CD8-positive, alpha-beta memory T cell (primary cell): Measurements from ENCODE around the gene TMEM61. TPM values are rescaled to one million over a fixed set of nuclear protein-coding genes. Genes with fewer than 3 reads are reported as not detected.

Experiments
- CTCF ChIA-PET: fragments of 350-600 bp; sonication (Branson Sonifier 250); formaldehyde crosslinking; loops from one replicate; lab custom pipeline; 2021; ENCODE audit warnings: antibody characterized with exemption; lab: Charles Lee
- POLR2A ChIA-PET: fragments of 350-600 bp; sonication (Branson Sonifier 250); formaldehyde crosslinking; loops from one replicate; lab custom pipeline; 2021; ENCODE audit warnings: antibody characterized with exemption; lab: Charles Lee
- DNase-seq, 5 donors: peaks; one replicate each; pipeline versions ENCODE4 v3.0.0 to v3.0.0-alpha.2; 2020 to 2022; ENCODE audit warnings: mixed read lengths in 1 of 5
- H3K27ac ChIP-seq: one replicate; pipeline ENCODE4 v1.7.0; 2013; ENCODE audit warnings: low read depth, mild to moderate bottlenecking, low read length, moderate library complexity
- H3K27me3 ChIP-seq: 2 replicates; pipeline ENCODE4 v1.7.0; 2013; ENCODE audit warnings: low read length, mild to moderate bottlenecking; ENCODE audit not compliant: insufficient read depth, poor library complexity, severe bottlenecking
- H3K36me3 ChIP-seq: 2 replicates; pipeline ENCODE4 v1.7.0; 2013; ENCODE audit warnings: mild to moderate bottlenecking, low read length, moderate library complexity; ENCODE audit not compliant: insufficient read depth
- H3K4me1 ChIP-seq: 2 replicates; pipeline ENCODE4 v1.7.0; 2013; ENCODE audit warnings: mild to moderate bottlenecking, low read length, moderate library complexity; ENCODE audit not compliant: insufficient read depth
- H3K4me3 ChIP-seq: 2 replicates; pipeline ENCODE4 v1.7.0; 2013; ENCODE audit warnings: mild to moderate bottlenecking, low read length
- H3K9me3 ChIP-seq: 2 replicates; pipeline ENCODE4 v1.7.0; 2013; ENCODE audit warnings: mild to moderate bottlenecking, low read length
- H3K27ac Mint-ChIP-seq, 8 donors: one replicate each; pipeline ENCODE4 v1.8.0; 2020 to 2021; ENCODE audit warnings: mixed read lengths in 8 of 8, mild to moderate bottlenecking in 6 of 8, inconsistent platforms in 3 of 8, moderate library complexity in 3 of 8
- H3K27me3 Mint-ChIP-seq, 2 donors: one replicate each; pipeline ENCODE4 v1.8.0; 2020 to 2021; ENCODE audit warnings: mixed read lengths in 2 of 2, mild to moderate bottlenecking in 1 of 2, moderate library complexity in 1 of 2
- H3K36me3 Mint-ChIP-seq, 3 donors: one replicate each; pipeline ENCODE4 v1.8.0; 2020 to 2021; ENCODE audit warnings: mixed read lengths in 3 of 3, inconsistent platforms in 1 of 3, mild to moderate bottlenecking in 1 of 3
- H3K4me1 Mint-ChIP-seq, 3 donors: one replicate each; pipeline ENCODE4 v1.8.0; 2020 to 2021; ENCODE audit warnings: mixed read lengths in 3 of 3, inconsistent platforms in 1 of 3, mild to moderate bottlenecking in 1 of 3
- H3K4me3 Mint-ChIP-seq, 7 donors: one replicate each; pipeline ENCODE4 v1.8.0; 2020 to 2021; ENCODE audit warnings: mixed read lengths in 7 of 7, mild to moderate bottlenecking in 6 of 7, moderate library complexity in 4 of 7, inconsistent platforms in 2 of 7
- H3K9me3 Mint-ChIP-seq, 5 donors: one replicate each; pipeline ENCODE4 v1.8.0; 2020 to 2022; ENCODE audit warnings: mixed read lengths in 5 of 5, mild to moderate bottlenecking in 3 of 5, moderate library complexity in 2 of 5, inconsistent platforms in 1 of 5
- polyA plus RNA-seq: library from polyadenylated mRNA; unstranded; fragments of 300-500 nt; fragmentation: Illumina TruSeq; gene quantifications from one replicate; pipeline ENCODE4 v1.2.3, GENCODE V29; 2021
- total RNA-seq, 2 experiments: library from RNA; stranded (reverse); gene quantifications; one replicate each; pipeline ENCODE4 v1.2.3, GENCODE V29; 2021

TMEM61 gene
- total and polyA plus RNA-seq, 3 experiments from 2014 or later, result not detected

- ChIA-PET CTCF (interaction anchor here (1.6 to 2.5 kb wide), 2 partner anchors 8 to 43 kb away, joined by 4 to 9 read pairs; no protein-coding TSS in a partner anchor), POLR2A (no interaction called here)
- no peaks in the 10 kb centered on the region for H3K4me1 ChIP-seq
- Mint-ChIP-seq H3K4me1 (no peaks in the 10 kb centered on the region), H3K9me3 (no peaks in the 10 kb centered on the region), H3K27ac (no peak overlapping the region), H3K4me3 (no peak overlapping the region), H3K36me3 (peaks cover 0 to 1% (median 0%) of the 10 kb centered on the region in 3 donors), H3K27me3 (peaks cover 5 to 12% of the 10 kb centered on the region in 2 donors)
- H3K27me3 ChIP-seq, result no peaks in the 10 kb centered on the region
- H3K27ac ChIP-seq, result no peak overlapping the region
- H3K4me3 ChIP-seq, result no peak overlapping the region
- H3K36me3 ChIP-seq, result no peaks in the 10 kb centered on the region
- peak in 1 of 5 donors; percentile 15 for DNase-seq
- no peaks in the 10 kb centered on the region for H3K9me3 ChIP-seq
Observed at GRCh38 chr1:54987919-54988705, 7.7 kb downstream of the TMEM61 start.

GRCh38 chr1:54988975-54989374, 8.5 kb downstream of the TMEM61 start:
- Histone ChIP-seq H3K9me3 (no peaks in the 10 kb centered on the region), H3K27me3 (no peaks in the 10 kb centered on the region), H3K4me3 (no peak overlapping the region), H3K27ac (no peak overlapping the region), H3K36me3 (no peaks in the 10 kb centered on the region), H3K4me1 (no peaks in the 10 kb centered on the region)
- Mint-ChIP-seq H3K4me1 (no peaks in the 10 kb centered on the region), H3K4me3 (no peak overlapping the region), H3K9me3 (no peaks in the 10 kb centered on the region), H3K36me3 (peaks cover 0 to 1% (median 0%) of the 10 kb centered on the region in 3 donors), H3K27ac (peak overlapping the region in 1 of 8 donors; percentile 2), H3K27me3 (peaks cover 5 to 6% of the 10 kb centered on the region in 2 donors)
- peak in 1 of 5 donors; percentile 28 for DNase-seq
- ChIA-PET POLR2A (no interaction called here), CTCF (interaction anchor here (0.9 to 1.9 kb wide), 2 partner anchors 39 to 40 kb away, joined by 3 to 6 read pairs; no protein-coding TSS in a partner anchor)

GRCh38 chr1:54989473-54989872, 9.0 kb downstream of the TMEM61 start:
- H3K27ac ChIP-seq, result no peak overlapping the region
- H3K9me3 ChIP-seq, result no peaks in the 10 kb centered on the region
- H3K4me1 Mint-ChIP-seq, result no peaks in the 10 kb centered on the region
- peaks cover 0 to 1% (median 0%) of the 10 kb centered on the region in 3 donors for H3K36me3 Mint-ChIP-seq
- no peaks in the 10 kb centered on the region for H3K9me3 Mint-ChIP-seq
- POLR2A ChIA-PET, result no interaction called here
- no peak for DNase-seq
- no peaks in the 10 kb centered on the region for H3K4me1 ChIP-seq
- no peak overlapping the region for H3K4me3 ChIP-seq
- H3K27me3 Mint-ChIP-seq, result peaks cover 4% of the 10 kb centered on the region in 2 donors
- CTCF ChIA-PET, result interaction anchor here (0.9 to 1.9 kb wide), 2 partner anchors 39 to 41 kb away, joined by 3 to 6 read pairs; no protein-coding TSS in a partner anchor
- no peak overlapping the region for H3K4me3 Mint-ChIP-seq
- peak overlapping the region in 1 of 8 donors; percentile 35 for H3K27ac Mint-ChIP-seq
- no peaks in the 10 kb centered on the region for H3K27me3 ChIP-seq
- no peaks in the 10 kb centered on the region for H3K36me3 ChIP-seq

- Histone ChIP-seq H3K9me3 (no peaks in the 10 kb centered on the region), H3K4me1 (peaks cover 2% of the 10 kb centered on the region), H3K4me3 (no peak overlapping the region), H3K27me3 (no peaks in the 10 kb centered on the region), H3K36me3 (no peaks in the 10 kb centered on the region), H3K27ac (no peak overlapping the region)
- ChIA-PET POLR2A (no interaction called here), CTCF (interaction anchor here (1.8 to 1.9 kb wide), 2 partner anchors 40 to 45 kb away, joined by 4 to 6 read pairs; no protein-coding TSS in a partner anchor)
- Mint-ChIP-seq H3K9me3 (no peaks in the 10 kb centered on the region), H3K27me3 (peaks cover 2 to 8% of the 10 kb centered on the region in 2 donors), H3K4me1 (peaks cover 5 to 6% (median 6%) of the 10 kb centered on the region in 3 donors), H3K4me3 (no peak overlapping the region), H3K36me3 (peaks cover 0 to 1% (median 0%) of the 10 kb centered on the region in 3 donors), H3K27ac (peak overlapping the region in 2 of 8 donors; percentile 14 to 35)
- no peak for DNase-seq
Observed at GRCh38 chr1:54989968-54990810, 9.8 kb downstream of the TMEM61 start.

GRCh38 chr1:54990916-54991315, 10.5 kb downstream of the TMEM61 start:
- Mint-ChIP-seq H3K36me3 (peaks cover 0 to 1% (median 0%) of the 10 kb centered on the region in 3 donors), H3K9me3 (no peaks in the 10 kb centered on the region), H3K27ac (peak overlapping the region in 3 of 8 donors; percentile 14 to 83 (median 40)), H3K4me1 (peaks cover 12 to 13% (median 13%) of the 10 kb centered on the region in 3 donors), H3K4me3 (no peak overlapping the region), H3K27me3 (peaks cover 6 to 11% of the 10 kb centered on the region in 2 donors)
- no peak for DNase-seq
- H3K27ac ChIP-seq, result no peak overlapping the region
- no peaks in the 10 kb centered on the region for H3K9me3 ChIP-seq
- POLR2A ChIA-PET, result no interaction called here
- CTCF ChIA-PET, result interaction anchor here (1.8 to 1.9 kb wide), 2 partner anchors 40 to 46 kb away, joined by 4 to 6 read pairs; no protein-coding TSS in a partner anchor
- no peaks in the 10 kb centered on the region for H3K27me3 ChIP-seq
- H3K4me3 ChIP-seq, result no peak overlapping the region
- no peaks in the 10 kb centered on the region for H3K36me3 ChIP-seq
- peaks cover 10% of the 10 kb centered on the region for H3K4me1 ChIP-seq

- no peak for DNase-seq
- no peaks in the 10 kb centered on the region for H3K9me3 Mint-ChIP-seq
- Histone ChIP-seq H3K9me3 (no peaks in the 10 kb centered on the region), H3K4me3 (no peak overlapping the region), H3K36me3 (no peaks in the 10 kb centered on the region), H3K4me1 (peaks cover 16% of the 10 kb centered on the region), H3K27ac (no peak overlapping the region), H3K27me3 (peaks cover 1% of the 10 kb centered on the region)
- ChIA-PET CTCF (interaction anchor here (1.8 kb wide), 1 partner anchor 47 kb away, joined by 4 read pairs; no protein-coding TSS in a partner anchor), POLR2A (no interaction called here)
- peaks cover 22 to 23% (median 22%) of the 10 kb centered on the region in 3 donors for H3K4me1 Mint-ChIP-seq
- no peak overlapping the region for H3K4me3 Mint-ChIP-seq
- peaks cover 9 to 20% of the 10 kb centered on the region in 2 donors for H3K27me3 Mint-ChIP-seq
- peak overlapping the region in 4 of 8 donors; percentile 3 to 91 (median 56) for H3K27ac Mint-ChIP-seq
- H3K36me3 Mint-ChIP-seq, result peaks cover 0 to 1% (median 0%) of the 10 kb centered on the region in 3 donors
Observed at GRCh38 chr1:54991939-54992338, 11.5 kb downstream of the TMEM61 start.

GRCh38 chr1:54993140-54993539, 12.7 kb downstream of the TMEM61 start:
- no peaks in the 10 kb centered on the region for H3K9me3 Mint-ChIP-seq
- Histone ChIP-seq H3K4me3 (no peak overlapping the region), H3K27ac (no peak overlapping the region), H3K4me1 (peaks cover 21% of the 10 kb centered on the region), H3K9me3 (no peaks in the 10 kb centered on the region), H3K27me3 (peaks cover 13% of the 10 kb centered on the region), H3K36me3 (no peaks in the 10 kb centered on the region)
- no peak for DNase-seq
- ChIA-PET POLR2A (no interaction called here), CTCF (no interaction called here)
- peak overlapping the region in 3 of 8 donors; percentile 29 to 78 (median 40) for H3K27ac Mint-ChIP-seq
- peaks cover 0 to 1% (median 0%) of the 10 kb centered on the region in 3 donors for H3K36me3 Mint-ChIP-seq
- peaks cover 19 to 32% of the 10 kb centered on the region in 2 donors for H3K27me3 Mint-ChIP-seq
- peaks cover 22 to 30% (median 26%) of the 10 kb centered on the region in 3 donors for H3K4me1 Mint-ChIP-seq
- H3K4me3 Mint-ChIP-seq, result no peak overlapping the region
